T-helper 1 cell treated with Interleukin-12 subunit alpha and Interleukin-12 subunit beta and Interleukin-4 antibody, amounts not matched to agents 30 μg/mL and 1 μg/mL, for 36 hours (primary cell): ENCODE results near the gene PRKAG2.

Experiments used
- H3K27ac Mint-ChIP-seq: one replicate; pipeline ENCODE4 v1.8.0; 2021; ENCODE audit warnings: mild to moderate bottlenecking, mixed read lengths
- H3K27me3 Mint-ChIP-seq: one replicate; pipeline ENCODE4 v1.8.0; 2021; ENCODE audit warnings: low read depth, mixed read lengths
- H3K36me3 Mint-ChIP-seq: one replicate; pipeline ENCODE4 v1.8.0; 2021; ENCODE audit warnings: low read depth, mixed read lengths
- H3K4me1 Mint-ChIP-seq: one replicate; pipeline ENCODE4 v1.8.0; 2021; ENCODE audit warnings: low read depth, mixed read lengths
- H3K4me3 Mint-ChIP-seq: one replicate; pipeline ENCODE4 v1.8.0; 2021; ENCODE audit warnings: mild to moderate bottlenecking, moderate library complexity, mixed read lengths
- H3K9me3 Mint-ChIP-seq: one replicate; pipeline ENCODE4 v1.8.0; 2021; ENCODE audit warnings: mixed read lengths

The PRKAG2 gene

GRCh38 chr7:151597541-151598444, 279.1 kb downstream of the PRKAG2 start:
- H3K36me3 Mint-ChIP-seq: no peaks in the 10 kb centered on the region
- H3K4me1 Mint-ChIP-seq: no peaks in the 10 kb centered on the region
- H3K4me3 Mint-ChIP-seq: no peak overlapping the region
- no peaks in the 10 kb centered on the region for H3K27me3 Mint-ChIP-seq
- H3K9me3 Mint-ChIP-seq: no peaks in the 10 kb centered on the region
- H3K27ac Mint-ChIP-seq: no peak overlapping the region

GRCh38 chr7:151595702-151596350, 281.1 kb downstream of the PRKAG2 start:
- no peaks in the 10 kb centered on the region for H3K4me1 Mint-ChIP-seq
- no peaks in the 10 kb centered on the region for H3K9me3 Mint-ChIP-seq
- no peaks in the 10 kb centered on the region for H3K36me3 Mint-ChIP-seq
- no peak overlapping the region for H3K4me3 Mint-ChIP-seq
- H3K27ac Mint-ChIP-seq: no peak overlapping the region
- no peaks in the 10 kb centered on the region for H3K27me3 Mint-ChIP-seq

GRCh38 chr7:151592868-151593486, 283.9 kb downstream of the PRKAG2 start:
- Mint-ChIP-seq H3K9me3 (no peaks in the 10 kb centered on the region), H3K27ac (no peak overlapping the region), H3K27me3 (no peaks in the 10 kb centered on the region), H3K4me1 (no peaks in the 10 kb centered on the region), H3K4me3 (no peak overlapping the region), H3K36me3 (no peaks in the 10 kb centered on the region)

- Mint-ChIP-seq H3K4me1 (no peaks in the 10 kb centered on the region), H3K36me3 (no peaks in the 10 kb centered on the region), H3K27me3 (no peaks in the 10 kb centered on the region), H3K27ac (no peak overlapping the region), H3K9me3 (no peaks in the 10 kb centered on the region), H3K4me3 (no peak overlapping the region)
Observed at GRCh38 chr7:151592330-151592729, 284.6 kb downstream of the PRKAG2 start.

- H3K4me1 Mint-ChIP-seq: no peaks in the 10 kb centered on the region
- no peaks in the 10 kb centered on the region for H3K36me3 Mint-ChIP-seq
- H3K27ac Mint-ChIP-seq: no peak overlapping the region
- no peaks in the 10 kb centered on the region for H3K9me3 Mint-ChIP-seq
- H3K27me3 Mint-ChIP-seq: no peaks in the 10 kb centered on the region
- H3K4me3 Mint-ChIP-seq: no peak overlapping the region
Observed at GRCh38 chr7:151591866-151592265, 285.0 kb downstream of the PRKAG2 start.

- Mint-ChIP-seq H3K36me3 (no peaks in the 10 kb centered on the region), H3K9me3 (no peaks in the 10 kb centered on the region), H3K4me3 (no peak overlapping the region), H3K27me3 (no peaks in the 10 kb centered on the region), H3K4me1 (no peaks in the 10 kb centered on the region), H3K27ac (no peak overlapping the region)
Observed at GRCh38 chr7:151590850-151591771, 285.8 kb downstream of the PRKAG2 start.

DNA sequence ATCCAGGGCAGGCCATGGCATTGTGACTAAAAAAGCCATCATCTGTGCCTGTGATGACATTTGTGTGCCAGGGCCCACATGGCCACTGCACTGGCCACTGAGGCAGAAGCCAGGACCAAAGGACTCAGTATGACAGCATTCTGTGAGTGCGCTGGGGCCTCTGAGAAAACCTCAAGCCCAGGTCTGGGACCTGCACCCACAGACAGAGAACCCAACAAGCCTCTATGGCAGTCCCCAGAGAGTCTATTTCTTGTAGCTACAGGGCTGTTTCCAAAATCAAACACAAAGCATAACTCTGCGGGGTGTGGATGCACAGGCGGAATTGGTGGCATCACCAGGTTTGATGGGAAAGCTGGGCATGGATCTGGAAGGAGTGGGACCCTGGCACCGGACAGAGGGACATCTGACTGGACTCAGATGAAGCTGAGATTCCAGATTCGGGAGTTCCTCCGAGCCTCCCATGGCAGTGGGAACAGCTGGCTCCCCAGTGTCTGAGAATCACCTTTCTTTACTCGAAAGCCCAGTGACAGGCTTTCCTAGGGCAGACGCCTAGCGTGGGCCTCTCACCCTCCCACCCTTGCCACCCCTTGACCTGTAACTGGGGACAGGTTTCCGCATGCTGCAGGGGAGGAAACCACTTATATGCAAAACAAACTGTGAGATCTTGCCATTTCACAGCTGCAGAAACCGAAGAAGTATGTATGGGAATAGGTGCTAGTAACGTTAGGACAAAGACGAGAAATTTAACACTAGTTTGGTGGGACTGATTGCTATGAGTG, 286.7 kb downstream of the PRKAG2 start:
- H3K27me3 Mint-ChIP-seq: no peaks in the 10 kb centered on the region
- no peak overlapping the region for H3K27ac Mint-ChIP-seq
- H3K36me3 Mint-ChIP-seq: no peaks in the 10 kb centered on the region
- no peaks in the 10 kb centered on the region for H3K9me3 Mint-ChIP-seq
- H3K4me1 Mint-ChIP-seq: no peaks in the 10 kb centered on the region
- H3K4me3 Mint-ChIP-seq: no peak overlapping the region

DNA sequence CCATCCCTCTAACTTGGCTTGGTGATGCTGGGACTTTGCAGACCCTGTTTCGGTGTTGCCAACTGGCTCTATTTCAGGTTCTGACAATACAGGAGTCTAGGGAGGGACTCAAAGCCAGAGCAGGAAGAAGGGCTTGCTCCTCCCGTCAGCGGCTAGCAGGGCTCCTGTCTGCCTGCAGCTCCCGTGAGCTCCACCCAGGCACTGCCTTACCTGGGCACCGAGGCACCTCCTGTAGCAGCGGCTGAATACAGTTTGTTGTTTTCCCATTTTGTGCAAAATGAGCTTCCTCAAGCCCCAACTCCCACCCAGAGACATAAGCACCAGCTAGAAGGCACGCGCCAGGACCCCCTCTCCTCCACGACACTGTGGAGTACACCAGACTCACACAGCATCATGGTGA, 287.9 kb downstream of the PRKAG2 start:
- Mint-ChIP-seq H3K27ac (no peak overlapping the region), H3K9me3 (no peaks in the 10 kb centered on the region), H3K36me3 (no peaks in the 10 kb centered on the region), H3K27me3 (no peaks in the 10 kb centered on the region), H3K4me3 (no peak overlapping the region), H3K4me1 (no peaks in the 10 kb centered on the region)

GRCh38 chr7:151586531-151587260, 290.2 kb downstream of the PRKAG2 start:
- H3K36me3 Mint-ChIP-seq: no peaks in the 10 kb centered on the region
- no peaks in the 10 kb centered on the region for H3K9me3 Mint-ChIP-seq
- no peaks in the 10 kb centered on the region for H3K27me3 Mint-ChIP-seq
- no peak overlapping the region for H3K4me3 Mint-ChIP-seq
- no peak overlapping the region for H3K27ac Mint-ChIP-seq
- no peaks in the 10 kb centered on the region for H3K4me1 Mint-ChIP-seq

DNA sequence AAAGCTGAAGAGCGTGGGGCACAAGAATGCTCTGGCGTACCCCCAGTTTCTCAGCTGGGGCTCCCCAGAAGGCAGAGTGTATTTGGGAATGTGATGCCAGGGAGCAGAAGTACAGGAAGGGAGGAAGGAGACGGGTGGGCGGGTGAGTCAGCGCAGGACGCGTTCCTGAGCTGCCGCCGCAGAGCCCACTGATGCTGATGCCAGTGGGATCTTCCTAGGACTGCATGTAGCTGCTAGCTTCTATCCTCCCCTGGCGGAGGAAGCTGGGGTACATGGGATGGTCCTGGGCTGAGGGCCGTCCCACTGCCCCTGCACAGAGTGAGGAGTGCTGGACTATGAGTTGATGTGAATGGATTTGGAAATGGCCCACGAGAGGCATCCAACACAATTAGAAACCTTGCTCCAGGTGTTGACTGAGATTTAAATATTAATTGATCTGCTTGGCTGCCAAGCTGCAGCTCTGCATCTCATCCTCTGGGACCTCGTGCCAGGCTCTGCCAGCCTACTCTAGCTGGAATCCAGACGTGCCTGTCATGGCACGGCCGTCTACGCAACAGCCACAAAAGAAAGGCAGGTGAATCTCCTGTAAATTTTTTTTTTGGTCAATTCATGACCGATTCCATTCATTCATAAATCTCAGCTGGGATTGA, 291.0 kb downstream of the PRKAG2 start:
- no peaks in the 10 kb centered on the region for H3K4me1 Mint-ChIP-seq
- no peaks in the 10 kb centered on the region for H3K36me3 Mint-ChIP-seq
- no peaks in the 10 kb centered on the region for H3K9me3 Mint-ChIP-seq
- no peaks in the 10 kb centered on the region for H3K27me3 Mint-ChIP-seq
- H3K27ac Mint-ChIP-seq: no peak overlapping the region
- no peak overlapping the region for H3K4me3 Mint-ChIP-seq

DNA sequence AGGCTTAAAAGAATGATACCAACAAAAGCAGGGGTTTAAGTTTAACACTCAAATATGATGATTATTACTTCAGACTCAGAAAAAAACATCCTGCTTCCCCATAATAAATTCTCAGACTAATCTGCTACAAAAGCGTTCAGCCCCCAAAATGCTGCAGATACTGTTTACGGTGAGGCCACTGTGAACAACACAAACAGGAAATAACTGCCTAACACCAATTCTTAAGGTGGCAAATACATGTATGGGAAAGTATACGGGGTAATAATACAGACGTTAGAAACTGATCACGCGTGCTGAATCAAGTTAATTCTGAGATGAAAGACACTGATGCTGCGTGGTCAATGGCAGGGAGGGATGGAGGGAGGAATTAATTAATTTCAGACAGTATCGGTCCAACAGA, 295.2 kb downstream of the PRKAG2 start:
- Mint-ChIP-seq H3K4me3 (no peak overlapping the region), H3K9me3 (peaks cover 15% of the 10 kb centered on the region), H3K27ac (no peak overlapping the region), H3K4me1 (no peaks in the 10 kb centered on the region), H3K27me3 (no peaks in the 10 kb centered on the region), H3K36me3 (peaks cover 6% of the 10 kb centered on the region)

GRCh38 chr7:151579644-151580043, 297.3 kb downstream of the PRKAG2 start:
- Mint-ChIP-seq H3K27ac (no peak overlapping the region), H3K4me1 (no peaks in the 10 kb centered on the region), H3K36me3 (peaks cover 6% of the 10 kb centered on the region), H3K27me3 (no peaks in the 10 kb centered on the region), H3K9me3 (peaks cover 15% of the 10 kb centered on the region), H3K4me3 (no peak overlapping the region)

DNA sequence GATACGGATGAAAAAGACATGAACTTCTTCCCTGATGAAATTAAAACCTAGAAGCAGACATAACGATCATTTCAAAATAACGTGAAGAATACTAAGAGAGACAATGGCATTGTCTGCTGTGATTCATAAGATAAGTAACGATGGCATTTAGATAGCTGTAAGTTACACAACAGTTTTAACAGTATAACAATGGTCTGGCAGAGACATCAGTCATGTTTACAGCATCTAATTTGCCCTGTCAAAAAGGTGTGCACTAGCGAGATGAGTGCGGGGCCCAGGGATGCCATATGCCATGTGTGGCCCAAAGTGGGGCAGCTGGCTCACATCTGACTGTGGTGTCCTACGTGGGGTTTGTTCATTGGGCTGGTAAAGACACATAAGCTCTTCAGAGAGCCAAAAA, 301.5 kb downstream of the PRKAG2 start:
- Mint-ChIP-seq H3K9me3 (peaks cover 15% of the 10 kb centered on the region), H3K4me3 (no peak overlapping the region), H3K36me3 (peaks cover 6% of the 10 kb centered on the region), H3K4me1 (no peaks in the 10 kb centered on the region), H3K27ac (no peak overlapping the region), H3K27me3 (no peaks in the 10 kb centered on the region)
